ENCODE measurements around the gene UBTD2.

GRCh38 chr5:172171118-172171517, 112.4 kb downstream of the UBTD2 start:
- TF ChIP-seq POLR2A (IDR thresholded peaks at IDR 0.05) (no peak), CTCF (IDR thresholded peaks at IDR 0.05) (no peak)
